ENCODE data around the gene TACR1. TPM values are rescaled to one million over a fixed set of nuclear protein-coding genes. Genes with fewer than 3 reads are reported as not detected.
"Not testable (repeated sequence)": the region's sequence is repeated elsewhere in the genome, so short reads cannot be mapped to it uniquely, and the experiment has no call there.

Gene TACR1
- total RNA-seq, 1 experiment from 2014 or later, result not detected

GRCh38 chr2:75221862-75222261 lies 22.5 kb upstream of the TACR1 start:
- ChIA-PET POLR2A (ENCODE audit: unreplicated experiment) (no interaction called here), CTCF (no interaction called here)
- Histone ChIP-seq H3K4me3 (no peak overlapping the region), H3K36me3 (ENCODE audit: low read depth) (no peaks in the 10 kb centered on the region), H3K9me2 (ENCODE audit: insufficient read depth) (no peaks in the 10 kb centered on the region), H3K4me1 (replicated peaks; ENCODE audit: insufficient read depth) (no peaks in the 10 kb centered on the region), H3K79me2 (ENCODE audit: low read depth) (no peaks in the 10 kb centered on the region), H3K4me2 (no peak overlapping the region), H3K27ac (no peak overlapping the region), H3F3A (ENCODE audit: insufficient read depth, low read depth) (no peaks in the 10 kb centered on the region; the same call in 1 of the 2 replicates), H3K27me3 (ENCODE audit: insufficient read depth, low read depth) (no peaks in the 10 kb centered on the region), H4K20me1 (ENCODE audit: insufficient read depth) (no peaks in the 10 kb centered on the region), H3K9me3 (ENCODE audit: insufficient read depth, low read depth) (no peaks in the 10 kb centered on the region), H2AFZ (no peak overlapping the region)
- DNase-seq, result no peak
- BruUV-seq (replicated peaks), result no TSS peak
- intact Hi-C loops (cut with micrococcal nuclease; ENCODE audit: unreplicated experiment), result no loop called here
- no peak for TF ChIP-seq EZH2 (IDR thresholded peaks at IDR 0.05; ENCODE audit: low read depth)
- TF ChIP-seq CTCF (conservative IDR thresholded peaks at IDR 0.05), result no peak

- H3K4me2 ChIP-seq, result not testable (repeated sequence)
These were observed 19.9 kb upstream of the TACR1 start for GRCh38 chr2:75219213-75219612.

GRCh38 chr2:75211266-75211770 lies 12.0 kb upstream of the TACR1 start:
- no peaks in the 10 kb centered on the region; the same call in 1 of the 2 replicates for H3K9me2 ChIP-seq (ENCODE audit: insufficient read depth)
- no peaks in the 10 kb centered on the region for H3K79me2 ChIP-seq (ENCODE audit: low read depth)
- H3K4me3 ChIP-seq, result no peak overlapping the region
- no peaks in the 10 kb centered on the region for H3K36me3 ChIP-seq (ENCODE audit: low read depth)
- no peak overlapping the region for H3K4me2 ChIP-seq
- H3K9me3 ChIP-seq (ENCODE audit: insufficient read depth, low read depth), result no peaks in the 10 kb centered on the region
- TF ChIP-seq CTCF (conservative IDR thresholded peaks at IDR 0.05), result no peak
- TF ChIP-seq EZH2 (IDR thresholded peaks at IDR 0.05; ENCODE audit: low read depth), result no peak
- no peaks in the 10 kb centered on the region for H3K27me3 ChIP-seq (ENCODE audit: insufficient read depth, low read depth)
- ChIA-PET POLR2A (ENCODE audit: unreplicated experiment) (interaction anchor here (0.6 kb wide), 1 partner anchor 114 kb away, joined by 3 read pairs; no protein-coding TSS in a partner anchor), CTCF (no interaction called here)
- intact Hi-C loops (cut with micrococcal nuclease; ENCODE audit: unreplicated experiment), result no loop called here
- H3K4me1 ChIP-seq (replicated peaks; ENCODE audit: insufficient read depth), result peaks cover 17% of the 10 kb centered on the region
- no TSS peak for BruUV-seq (replicated peaks)
- no peak overlapping the region for H3K27ac ChIP-seq
- no peak for DNase-seq
- H2AFZ ChIP-seq, result no peak overlapping the region
- H4K20me1 ChIP-seq (ENCODE audit: insufficient read depth), result no peaks in the 10 kb centered on the region; the same call in 1 of the 2 replicates
- H3F3A ChIP-seq (ENCODE audit: insufficient read depth, low read depth), result peaks cover 3% of the 10 kb centered on the region; the same call in 1 of the 2 replicates

More at GRCh38 chr2:75219213-75219612, 19.9 kb upstream of the TACR1 start:
- DNase-seq; H3K36me3 ChIP-seq (ENCODE audit: low read depth); BruUV-seq (replicated peaks); H3K79me2 ChIP-seq (ENCODE audit: low read depth); H3K4me3 ChIP-seq; H4K20me1 ChIP-seq (ENCODE audit: insufficient read depth); intact Hi-C loops (cut with micrococcal nuclease; ENCODE audit: unreplicated experiment); CTCF ChIA-PET; H3F3A ChIP-seq (ENCODE audit: insufficient read depth, low read depth); H3K4me1 ChIP-seq (replicated peaks; ENCODE audit: insufficient read depth); H3K9me2 ChIP-seq (ENCODE audit: insufficient read depth); H3K27me3 ChIP-seq (ENCODE audit: insufficient read depth, low read depth); H3K9me3 ChIP-seq (ENCODE audit: insufficient read depth, low read depth); H3K27ac ChIP-seq; H2AFZ ChIP-seq; POLR2A ChIA-PET (ENCODE audit: unreplicated experiment): not testable (repeated sequence)

- no peak overlapping the region for H3K27ac ChIP-seq
- H3K9me3 ChIP-seq (ENCODE audit: insufficient read depth, low read depth), result no peaks in the 10 kb centered on the region
- no peak overlapping the region for H3K4me2 ChIP-seq
- no peaks in the 10 kb centered on the region; the same call in 1 of the 2 replicates for H3K9me2 ChIP-seq (ENCODE audit: insufficient read depth)
- TF ChIP-seq EZH2 (IDR thresholded peaks at IDR 0.05; ENCODE audit: low read depth), result no peak
- TF ChIP-seq CTCF (conservative IDR thresholded peaks at IDR 0.05), result no peak
- no peaks in the 10 kb centered on the region; the same call in 1 of the 2 replicates for H4K20me1 ChIP-seq (ENCODE audit: insufficient read depth)
- intact Hi-C loops (cut with micrococcal nuclease; ENCODE audit: unreplicated experiment), result no loop called here
- DNase-seq, result no peak
- POLR2A ChIA-PET (ENCODE audit: unreplicated experiment), result no interaction called here
- CTCF ChIA-PET, result no interaction called here
- H3K4me1 ChIP-seq (replicated peaks; ENCODE audit: insufficient read depth), result peaks cover 17% of the 10 kb centered on the region
- no peaks in the 10 kb centered on the region for H3K79me2 ChIP-seq (ENCODE audit: low read depth)
- H3F3A ChIP-seq (ENCODE audit: insufficient read depth, low read depth), result peaks cover 3% of the 10 kb centered on the region; the same call in 1 of the 2 replicates
- BruUV-seq (replicated peaks), result no TSS peak
- H3K4me3 ChIP-seq, result no peak overlapping the region
- H3K27me3 ChIP-seq (ENCODE audit: insufficient read depth, low read depth), result no peaks in the 10 kb centered on the region
- no peaks in the 10 kb centered on the region for H3K36me3 ChIP-seq (ENCODE audit: low read depth)
- H2AFZ ChIP-seq, result no peak overlapping the region
These were observed 11.1 kb upstream of the TACR1 start for GRCh38 chr2:75210409-75210808.
